Stomach smooth muscle (tissue), 2 donors: ENCODE data around the gene NAPSA.
A peak's percentile ranks its signal among the peaks of the same experiment; 100 is the strongest.

Experiments
- H3K27ac ChIP-seq: one replicate; pipeline ENCODE4 v1.7.0; 2013; ENCODE audit warnings: mild to moderate bottlenecking, low read length, inconsistent platforms
- H3K27me3 ChIP-seq, 2 donors: one replicate each; pipeline ENCODE4 v1.7.0; 2013; ENCODE audit warnings: low read length in 2 of 2; ENCODE audit not compliant: insufficient read depth in 2 of 2, control insufficient read depth in 1 of 2
- H3K36me3 ChIP-seq, 2 donors: one replicate each; pipeline ENCODE4 v1.7.0; 2013; ENCODE audit warnings: low read length in 2 of 2; ENCODE audit not compliant: control insufficient read depth in 2 of 2, insufficient read depth in 2 of 2
- H3K4me1 ChIP-seq: one replicate; pipeline ENCODE4 v1.7.0; 2013; ENCODE audit warnings: low read length; ENCODE audit not compliant: control insufficient read depth, insufficient read depth
- H3K4me3 ChIP-seq, 2 donors: one replicate each; pipeline ENCODE4 v1.7.0; 2013; ENCODE audit warnings: low read length in 2 of 2
- H3K9ac ChIP-seq, 2 donors: one replicate each; pipeline ENCODE4 v1.7.0; 2013; ENCODE audit warnings: low read length in 2 of 2, mild to moderate bottlenecking in 1 of 2
- H3K9me3 ChIP-seq, 2 donors: one replicate each; pipeline ENCODE4 v1.7.0; 2013; ENCODE audit warnings: low read length in 2 of 2; ENCODE audit not compliant: control insufficient read depth in 2 of 2
- donor health status: healthy.
- donor health status: Pancreatic carcinoma.

The NAPSA gene

DNA sequence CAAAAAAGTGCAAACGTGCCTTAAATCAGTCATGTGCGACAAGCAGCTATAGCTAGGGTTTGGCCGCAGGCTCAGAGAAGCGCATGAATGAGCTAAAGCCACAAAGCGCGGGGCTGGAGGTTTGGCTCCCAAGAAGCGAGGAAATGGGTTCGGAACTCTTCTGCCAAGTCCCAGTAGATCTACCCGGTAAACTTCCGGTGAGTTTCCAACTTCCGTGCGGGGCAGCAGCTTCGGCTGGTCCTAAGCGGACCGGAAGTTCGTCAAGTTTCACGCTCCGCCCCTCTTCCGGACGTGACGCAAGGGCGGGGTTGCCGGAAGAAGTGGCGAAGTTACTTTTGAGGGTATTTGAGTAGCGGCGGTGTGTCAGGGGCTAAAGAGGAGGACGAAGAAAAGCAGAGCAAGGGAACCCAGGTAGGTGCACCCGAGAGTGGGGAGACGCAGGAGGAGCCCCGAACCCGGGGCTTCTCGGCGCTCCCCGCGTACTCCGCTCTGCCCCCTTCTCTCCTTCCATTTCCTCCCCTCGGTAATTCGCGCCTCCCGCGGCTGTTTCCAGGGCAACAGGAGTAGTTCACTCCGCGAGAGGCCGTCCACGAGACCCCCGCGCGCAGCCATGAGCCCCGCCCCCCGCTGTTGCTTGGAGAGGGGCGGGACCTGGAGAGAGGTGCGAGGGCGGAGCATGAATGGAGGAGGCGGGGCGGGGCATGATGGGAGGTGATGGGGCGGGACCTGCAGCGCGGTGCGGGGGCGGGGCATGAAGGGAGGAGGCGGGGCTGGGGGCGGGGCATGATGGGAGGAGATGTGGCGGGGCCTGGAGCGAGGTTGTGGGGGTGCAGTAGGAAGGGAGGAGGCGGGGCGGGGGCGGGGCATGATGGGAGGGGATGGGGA lies 11.0 kb upstream of the NAPSA start, which contains the start of gene NR1H2:
Gene NR1H2 (plus strand): TSS at position 292 of the 885 bp plus-strand sequence. CDS start 1,149 bp downstream, outside the sequence.
- H3K4me3 ChIP-seq, result peak within 1 kb of the TSS; percentile 91 to 96
- peaks cover 5% of the 10 kb centered on the region for H3K4me1 ChIP-seq
- H3K9ac ChIP-seq, result peak within 1 kb of the TSS; percentile 99 to 100
- peaks cover 18 to 33% of the 10 kb centered on the region in 2 donors for H3K36me3 ChIP-seq
- no peaks in the 10 kb centered on the region for H3K9me3 ChIP-seq
- H3K27ac ChIP-seq, result peak within 1 kb of the TSS; percentile 99
- H3K27me3 ChIP-seq, result no peaks in the 10 kb centered on the region

DNA sequence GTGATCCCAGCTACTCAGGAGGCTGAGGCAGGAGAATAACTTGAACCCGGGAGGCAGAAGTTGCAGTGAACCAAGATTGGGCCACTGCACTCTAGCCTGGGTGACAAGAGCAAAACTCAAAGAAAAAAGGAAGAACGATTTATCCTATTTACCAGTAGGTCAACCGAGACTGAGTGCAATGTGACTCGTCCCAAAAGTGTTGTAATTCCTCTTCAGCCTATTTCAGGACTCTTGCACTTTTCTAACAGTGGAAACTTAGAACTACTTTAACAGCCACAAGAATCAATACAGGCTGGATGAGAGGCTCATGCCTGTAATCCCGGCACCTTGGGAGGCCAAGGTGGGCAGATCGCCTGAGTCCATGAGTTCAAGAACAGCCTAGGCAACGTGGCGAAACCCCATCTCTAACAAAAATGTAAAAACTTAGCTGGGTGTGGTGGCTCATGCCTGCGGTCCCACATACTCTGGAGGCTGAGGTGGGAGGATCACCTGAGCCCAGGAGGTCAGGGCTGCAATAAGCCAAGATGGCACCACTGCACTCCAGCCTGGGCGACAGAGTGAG lies 6.6 kb upstream of the NAPSA start:
- no peak overlapping the region for H3K27ac ChIP-seq
- no peaks in the 10 kb centered on the region for H3K27me3 ChIP-seq

DNA sequence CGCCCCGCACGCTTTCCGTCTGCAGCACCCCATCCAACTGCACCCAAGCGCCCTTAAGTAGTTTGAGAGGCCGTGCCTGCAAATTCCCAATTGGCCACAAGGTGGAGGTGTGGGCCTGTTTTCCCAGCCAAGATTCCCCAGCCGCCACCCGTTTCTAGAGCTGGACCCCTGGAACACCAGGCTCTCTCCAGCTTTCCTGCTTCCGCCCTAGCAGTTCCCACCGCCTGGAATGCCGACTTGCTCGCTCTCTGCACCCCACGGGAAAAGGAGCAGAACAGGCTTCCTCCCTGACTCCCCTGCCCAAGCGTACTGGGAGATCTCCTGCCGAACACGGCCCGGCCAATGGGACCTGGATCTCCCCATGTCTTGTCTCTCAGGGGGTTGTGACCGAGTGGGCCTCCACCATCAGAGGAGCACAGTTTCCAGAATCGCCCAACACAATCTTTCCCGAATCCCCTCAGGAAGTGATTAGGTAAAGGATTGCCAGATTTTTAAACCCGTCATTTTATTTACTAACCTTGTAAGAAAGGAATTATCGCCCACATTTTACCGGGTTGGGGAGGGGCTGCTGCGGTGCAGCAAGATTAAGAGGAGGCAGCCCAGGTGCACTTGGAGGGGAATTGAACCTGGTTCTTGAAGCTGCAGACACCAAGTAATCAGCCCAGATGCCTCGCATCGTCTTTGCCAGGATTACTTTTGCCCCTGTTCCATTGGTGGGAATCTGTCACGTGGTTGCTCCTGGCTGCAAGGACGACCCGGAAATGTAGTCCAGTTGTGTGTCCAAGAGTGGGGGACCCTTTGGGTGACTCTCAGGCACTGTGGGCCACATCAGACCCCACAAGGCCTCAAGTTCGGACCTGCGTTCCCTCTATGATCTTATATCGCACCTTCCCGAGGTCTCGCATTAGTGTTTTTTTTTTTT lies 3.5 kb upstream of the NAPSA start:
- peaks cover 2% of the 10 kb centered on the region for H3K4me1 ChIP-seq
- H3K9ac ChIP-seq, result peak overlapping the region; percentile 72 to 73
- no peaks in the 10 kb centered on the region for H3K27me3 ChIP-seq
- no peaks in the 10 kb centered on the region for H3K9me3 ChIP-seq
- no peaks in the 10 kb centered on the region for H3K36me3 ChIP-seq
- peak overlapping the region; percentile 82 to 94 for H3K4me3 ChIP-seq
- H3K27ac ChIP-seq, result peak overlapping the region; percentile 55

More for the DNA sequence above, 6.6 kb upstream of the NAPSA start:
- Histone ChIP-seq H3K4me1 (peaks cover 4% of the 10 kb centered on the region), H3K9ac (no peak overlapping the region), H3K9me3 (no peaks in the 10 kb centered on the region), H3K4me3 (no peak overlapping the region), H3K36me3 (no peaks in the 10 kb centered on the region)

DNA sequence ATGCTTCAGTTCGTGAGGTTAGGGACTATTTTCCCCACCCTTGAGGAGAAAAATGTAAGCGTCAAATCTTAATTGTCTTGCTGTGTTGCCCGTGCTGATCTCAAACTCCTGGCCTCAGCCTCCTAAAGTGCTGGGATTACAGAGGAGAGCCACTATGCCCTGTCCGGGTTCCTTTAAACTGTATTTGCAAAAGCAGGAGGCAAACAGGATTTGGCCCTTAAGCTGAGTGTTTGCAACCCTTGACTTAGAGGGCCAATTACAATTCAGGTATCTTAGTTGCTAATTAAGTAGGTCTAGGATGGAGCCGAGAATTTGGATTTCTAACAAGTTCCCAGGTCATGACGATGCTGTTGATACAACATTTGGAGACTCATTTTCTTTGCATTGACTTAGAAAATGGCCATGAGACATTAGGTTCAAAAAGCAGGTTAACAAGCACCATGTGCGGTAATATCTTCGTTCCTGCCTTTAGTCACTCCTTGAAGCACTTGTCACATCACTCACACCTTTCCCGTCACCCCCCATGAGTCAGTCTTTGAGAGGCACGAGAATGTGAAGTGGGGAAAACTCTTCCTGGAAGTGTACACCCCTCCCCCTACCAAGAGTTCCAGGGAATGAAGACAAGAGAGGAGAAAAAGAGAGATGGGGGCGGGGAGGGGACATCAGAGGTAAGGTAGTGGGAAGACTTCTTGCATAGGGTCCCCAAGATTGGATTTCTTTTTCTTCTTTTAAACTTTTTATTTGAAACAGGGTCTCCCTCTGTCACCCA lies 2.6 kb downstream of the NAPSA start:
- Histone ChIP-seq H3K27me3 (peaks cover 0 to 3% of the 10 kb centered on the region in 2 donors), H3K36me3 (no peaks in the 10 kb centered on the region), H3K9ac (no peak overlapping the region), H3K27ac (no peak overlapping the region), H3K4me1 (peaks cover 2% of the 10 kb centered on the region), H3K9me3 (no peaks in the 10 kb centered on the region), H3K4me3 (no peak overlapping the region)

DNA sequence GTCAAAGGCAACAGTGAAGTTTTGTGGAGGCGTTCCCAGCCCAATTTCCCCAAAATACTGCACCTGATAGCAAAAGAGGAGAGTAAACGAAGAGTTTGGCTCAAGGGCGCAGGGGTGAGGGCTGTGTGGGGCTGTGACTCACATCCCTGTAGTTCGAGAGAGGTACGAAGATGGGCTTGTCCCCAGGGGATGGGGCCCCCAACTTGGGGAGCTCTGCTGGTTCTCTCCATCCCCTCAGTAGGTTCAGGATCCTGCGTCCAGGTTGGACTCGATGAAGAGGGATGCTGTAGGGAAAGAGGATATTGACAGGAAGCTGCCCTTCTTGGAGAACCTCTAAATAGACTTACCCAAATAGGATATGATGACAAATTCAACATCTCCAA lies 3.4 kb downstream of the NAPSA start:
- no peaks in the 10 kb centered on the region for H3K9me3 ChIP-seq
- no peaks in the 10 kb centered on the region for H3K36me3 ChIP-seq
- H3K27ac ChIP-seq, result no peak overlapping the region
- peaks cover 8% of the 10 kb centered on the region for H3K4me1 ChIP-seq
- H3K27me3 ChIP-seq, result peaks cover 0 to 3% of the 10 kb centered on the region in 2 donors
- no peak overlapping the region for H3K4me3 ChIP-seq
- H3K9ac ChIP-seq, result no peak overlapping the region

DNA sequence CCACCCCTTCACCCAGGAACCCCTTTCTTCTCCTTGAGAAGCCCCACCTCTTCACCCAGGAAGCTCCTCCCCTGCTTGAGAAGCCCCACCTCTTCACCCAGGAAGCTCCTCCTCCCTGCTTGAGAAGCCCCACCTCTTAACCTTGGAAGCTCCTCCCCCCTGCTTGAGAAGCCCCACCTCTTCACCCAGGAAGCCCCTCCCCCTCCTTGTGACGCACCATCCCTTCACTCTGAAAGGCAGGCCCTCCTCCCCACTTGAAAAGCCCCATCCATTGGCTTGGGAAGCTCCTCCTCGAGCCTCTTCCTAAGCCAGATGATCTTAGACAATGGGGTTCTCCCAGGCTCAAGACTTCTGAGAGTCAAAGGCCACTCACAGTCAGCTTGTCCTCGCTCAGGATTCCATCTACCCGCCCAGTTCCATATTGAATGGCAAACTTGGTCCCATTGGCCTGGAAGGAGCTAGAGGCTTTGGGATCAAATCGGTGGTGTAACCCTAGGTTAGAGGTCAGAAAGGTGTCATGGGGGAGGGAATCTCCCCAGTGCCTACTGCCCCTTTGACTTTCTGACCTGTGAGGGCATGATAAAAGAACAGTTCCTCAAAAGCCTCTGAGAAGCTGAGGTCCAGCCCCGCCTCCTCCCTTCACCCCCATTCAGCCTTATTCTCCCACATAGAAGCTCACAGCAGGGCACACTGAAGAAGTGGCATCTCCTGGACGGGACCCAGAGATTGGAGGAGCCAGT lies 4.0 kb downstream of the NAPSA start:
- no peak overlapping the region for H3K27ac ChIP-seq
- H3K36me3 ChIP-seq, result no peaks in the 10 kb centered on the region
- no peak overlapping the region for H3K9ac ChIP-seq
- H3K4me3 ChIP-seq, result no peak overlapping the region
- no peaks in the 10 kb centered on the region for H3K9me3 ChIP-seq
- H3K4me1 ChIP-seq, result peaks cover 8% of the 10 kb centered on the region
- peaks cover 0 to 3% of the 10 kb centered on the region in 2 donors for H3K27me3 ChIP-seq

DNA sequence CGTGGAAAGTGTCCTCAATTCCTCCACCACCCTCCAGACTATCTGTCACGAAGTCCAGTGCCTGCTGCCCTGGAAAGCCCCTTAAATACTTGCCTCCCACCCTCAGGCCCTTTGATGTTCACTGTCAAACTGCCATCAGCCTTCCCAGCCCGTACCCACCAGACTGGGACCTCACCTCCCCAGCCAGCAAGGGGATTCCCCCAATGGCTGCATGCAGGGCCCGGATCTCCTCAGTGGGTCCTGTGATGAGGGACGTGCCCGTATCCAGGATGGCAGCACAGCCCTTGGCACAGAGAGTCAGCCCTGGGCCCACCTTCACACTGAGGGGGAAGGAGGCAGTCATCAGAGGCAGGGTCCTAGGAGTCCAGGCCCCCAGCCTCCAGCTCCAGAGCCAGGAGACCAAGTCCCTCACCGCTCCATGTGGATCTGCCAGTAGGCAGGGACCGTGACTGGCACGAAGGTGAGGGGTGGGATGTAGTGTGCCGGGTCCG lies 6.1 kb downstream of the NAPSA start:
- peaks cover 0 to 3% of the 10 kb centered on the region in 2 donors for H3K27me3 ChIP-seq
- no peak overlapping the region for H3K27ac ChIP-seq
- H3K9ac ChIP-seq, result no peak overlapping the region
- peaks cover 8% of the 10 kb centered on the region for H3K4me1 ChIP-seq
- H3K4me3 ChIP-seq, result no peak overlapping the region
- H3K36me3 ChIP-seq, result no peaks in the 10 kb centered on the region
- H3K9me3 ChIP-seq, result no peaks in the 10 kb centered on the region

DNA sequence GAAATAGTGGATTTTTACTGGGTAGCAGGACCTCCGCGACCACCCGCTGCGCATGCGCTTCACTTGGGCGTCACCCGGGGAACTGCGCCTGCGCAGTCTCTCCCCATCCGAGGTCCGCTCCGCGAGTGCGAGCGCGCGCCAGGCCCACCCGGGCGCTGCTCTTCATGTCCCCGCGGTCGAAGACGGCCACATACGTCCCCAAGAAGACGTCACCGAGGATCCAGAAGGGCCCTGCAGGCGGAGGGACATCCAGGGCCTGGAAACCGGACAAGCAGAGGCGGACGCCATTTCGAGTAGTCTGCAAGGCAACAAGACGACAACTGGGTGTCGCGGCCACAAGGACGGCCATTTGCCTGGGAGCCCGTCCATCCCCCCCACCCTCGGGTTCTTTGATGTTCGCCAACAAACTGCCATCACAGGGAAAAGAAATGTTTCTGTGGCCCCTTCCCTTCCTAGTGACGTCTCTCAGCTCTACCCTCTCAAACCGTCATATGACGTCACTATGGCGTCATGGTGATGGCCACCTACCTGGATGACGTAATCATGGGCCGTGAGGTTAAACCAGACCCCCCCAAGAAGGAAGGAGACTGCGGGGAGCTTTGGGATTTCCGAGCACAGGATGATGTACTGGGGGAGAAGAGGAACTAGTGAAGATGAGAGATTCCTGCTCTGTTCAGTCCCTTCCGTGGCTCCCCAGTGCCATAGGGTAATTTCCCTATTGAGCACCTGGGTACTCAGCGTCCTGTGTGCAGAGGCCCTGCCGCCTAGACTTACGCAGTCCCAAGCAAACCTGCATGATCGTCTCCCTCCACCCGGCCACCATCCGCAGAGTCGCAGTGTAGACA lies 6.7 kb downstream of the NAPSA start:
- Histone ChIP-seq H3K9ac (peak overlapping the region; percentile 46 to 69), H3K9me3 (no peaks in the 10 kb centered on the region), H3K27ac (no peak overlapping the region), H3K4me3 (peak overlapping the region; percentile 62 to 77), H3K27me3 (peaks cover 0 to 3% of the 10 kb centered on the region in 2 donors), H3K36me3 (no peaks in the 10 kb centered on the region), H3K4me1 (peaks cover 8% of the 10 kb centered on the region)
